HCT116 (cell line): ENCODE data around the gene SLC22A12.

ENCODE experiments used
- ATF3 ChIP-seq: IDR thresholded peaks from 2 replicates; pipeline ENCODE4 v1.6.1; 2012
- ELF1 ChIP-seq: IDR thresholded peaks from 2 replicates; pipeline ENCODE4 v1.6.1; 2012; ENCODE audit warnings: low read depth, borderline replicate concordance
- EZH2 ChIP-seq: fragments of 200-600 bp; sonication (generic); IDR thresholded peaks from 2 replicates; pipeline ENCODE4 v1.6.1; 2017; ENCODE audit warnings: antibody characterized with exemption, mixed run types
- MAX ChIP-seq: IDR thresholded peaks from 2 replicates; pipeline ENCODE4 v1.6.1; 2012
- POLR2A ChIP-seq: IDR thresholded peaks from 2 replicates; pipeline ENCODE4 v1.7.0; 2011; ENCODE audit warnings: borderline replicate concordance; ENCODE audit not compliant: insufficient read depth, insufficient read length; ENCODE audit errors: extremely low read depth

GRCh38 chr11:64560941-64561340, 30.1 kb upstream of the SLC22A12 start:
- TF ChIP-seq ATF3 (no peak), MAX (no peak), ELF1 (no peak), EZH2 (no peak), POLR2A (no peak)
